ENCODE results near the gene TUBA3E. TPM values are rescaled to one million over a fixed set of nuclear protein-coding genes. Genes with fewer than 3 reads are reported as not detected.
A peak's percentile ranks its signal among the peaks of the same experiment; 100 is the strongest.
"Not testable (repeated sequence)": the region's sequence is repeated elsewhere in the genome, so short reads cannot be mapped to it uniquely, and the experiment has no call there.

TUBA3E gene
- total and polyA plus RNA-seq, 7 donors = 0.01 to 0.04 TPM; not detected in 5

DNA sequence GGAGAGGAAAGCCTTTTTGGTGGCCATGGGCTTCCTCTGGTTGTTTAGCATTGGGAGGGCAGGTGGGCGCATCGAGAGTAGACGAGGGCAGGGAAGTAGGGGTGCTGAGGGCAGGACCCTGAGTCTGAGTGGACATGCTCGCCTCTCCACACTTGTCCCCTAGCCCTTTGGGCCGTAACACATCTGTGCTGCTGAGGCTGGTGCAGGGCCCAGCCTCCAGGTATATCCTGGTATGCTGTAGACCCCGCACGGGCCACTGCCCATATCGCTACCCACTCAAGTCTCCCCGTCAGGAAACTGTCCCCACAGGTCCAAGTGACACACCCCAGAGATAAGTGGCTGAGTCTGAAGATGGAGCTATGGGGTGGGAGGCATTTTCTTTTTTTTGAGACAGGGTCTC lies 39.6 kb downstream of the TUBA3E start:
- Histone ChIP-seq H3K4me3 (no peak overlapping the region), H3K36me3 (ENCODE audit: insufficient read depth in 1 of 2, low read depth in 1 of 2) (peaks cover 0 to 51% of the 10 kb centered on the region in 2 donors), H3K4me1 (no peaks in the 10 kb centered on the region), H3K27me3 (ENCODE audit: insufficient read depth in 3 of 3, low read length in 2 of 3) (no peaks in the 10 kb centered on the region), H3K27ac (no peak overlapping the region), H3K9me3 (no peaks in the 10 kb centered on the region)
- 90 to 97% (median 96%) methylated on average over 9 of the region's 9 CpGs for WGBS, 3 donors
- ATAC-seq = no peak
- peak in 1 of 2 donors; percentile 26 for DNase-seq
- TF ChIP-seq, protein P1, sequence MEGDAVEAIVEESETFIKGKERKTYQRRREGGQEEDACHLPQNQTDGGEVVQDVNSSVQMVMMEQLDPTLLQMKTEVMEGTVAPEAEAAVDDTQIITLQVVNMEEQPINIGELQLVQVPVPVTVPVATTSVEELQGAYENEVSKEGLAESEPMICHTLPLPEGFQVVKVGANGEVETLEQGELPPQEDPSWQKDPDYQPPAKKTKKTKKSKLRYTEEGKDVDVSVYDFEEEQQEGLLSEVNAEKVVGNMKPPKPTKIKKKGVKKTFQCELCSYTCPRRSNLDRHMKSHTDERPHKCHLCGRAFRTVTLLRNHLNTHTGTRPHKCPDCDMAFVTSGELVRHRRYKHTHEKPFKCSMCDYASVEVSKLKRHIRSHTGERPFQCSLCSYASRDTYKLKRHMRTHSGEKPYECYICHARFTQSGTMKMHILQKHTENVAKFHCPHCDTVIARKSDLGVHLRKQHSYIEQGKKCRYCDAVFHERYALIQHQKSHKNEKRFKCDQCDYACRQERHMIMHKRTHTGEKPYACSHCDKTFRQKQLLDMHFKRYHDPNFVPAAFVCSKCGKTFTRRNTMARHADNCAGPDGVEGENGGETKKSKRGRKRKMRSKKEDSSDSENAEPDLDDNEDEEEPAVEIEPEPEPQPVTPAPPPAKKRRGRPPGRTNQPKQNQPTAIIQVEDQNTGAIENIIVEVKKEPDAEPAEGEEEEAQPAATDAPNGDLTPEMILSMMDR (IDR thresholded peaks at IDR 0.05) = no peak
- intact Hi-C loops (cut with DNase I) = no loop called here

DNA sequence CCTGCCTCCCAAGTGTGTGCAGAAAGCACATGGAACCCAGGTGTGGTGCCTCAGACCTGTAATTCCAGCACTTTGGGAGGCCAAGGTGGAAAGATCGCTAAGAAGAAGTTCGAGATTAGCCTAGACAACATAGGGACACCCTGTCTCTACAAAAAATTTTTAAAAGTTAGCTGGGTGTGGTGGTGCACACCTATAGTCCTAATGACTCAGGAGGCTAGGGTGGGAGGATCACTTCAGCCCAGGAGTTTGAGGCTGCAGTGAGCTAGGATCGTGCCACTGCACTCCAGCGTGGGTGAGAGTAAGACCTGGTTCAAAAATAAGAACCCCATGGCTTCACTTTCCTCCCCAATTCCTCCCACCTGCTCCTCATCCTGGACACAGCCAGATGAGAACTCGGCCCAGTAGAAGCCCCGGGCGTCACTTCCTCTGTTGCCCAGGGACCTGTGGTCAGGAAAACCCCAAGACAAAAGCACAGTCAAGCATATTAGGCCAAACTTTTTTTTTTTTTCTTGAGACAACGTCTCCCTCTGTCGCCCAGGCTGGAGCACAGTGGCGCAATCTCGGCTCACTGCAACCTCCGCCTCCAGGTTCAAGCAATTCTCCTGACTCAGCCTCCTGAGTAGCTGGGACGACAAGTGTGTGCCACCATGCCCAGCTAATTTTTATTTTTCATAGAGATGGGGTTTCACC lies 40.3 kb downstream of the TUBA3E start:
- H3K4me1 ChIP-seq; ATAC-seq; H3K27me3 ChIP-seq (ENCODE audit: insufficient read depth in 3 of 3, low read length in 2 of 3); intact Hi-C loops (cut with DNase I); H3K27ac ChIP-seq; H3K4me3 ChIP-seq; H3K9me3 ChIP-seq: not testable (repeated sequence)
- 75 to 82% (median 78%) methylated on average over 13 of the region's 13 CpGs for WGBS, 3 donors
- H3K36me3 ChIP-seq (ENCODE audit: insufficient read depth in 1 of 2, low read depth in 1 of 2) = peaks cover 0 to 52% of the 10 kb centered on the region in 2 donors
- DNase-seq = peak in 1 of 2 donors; percentile 22

DNA sequence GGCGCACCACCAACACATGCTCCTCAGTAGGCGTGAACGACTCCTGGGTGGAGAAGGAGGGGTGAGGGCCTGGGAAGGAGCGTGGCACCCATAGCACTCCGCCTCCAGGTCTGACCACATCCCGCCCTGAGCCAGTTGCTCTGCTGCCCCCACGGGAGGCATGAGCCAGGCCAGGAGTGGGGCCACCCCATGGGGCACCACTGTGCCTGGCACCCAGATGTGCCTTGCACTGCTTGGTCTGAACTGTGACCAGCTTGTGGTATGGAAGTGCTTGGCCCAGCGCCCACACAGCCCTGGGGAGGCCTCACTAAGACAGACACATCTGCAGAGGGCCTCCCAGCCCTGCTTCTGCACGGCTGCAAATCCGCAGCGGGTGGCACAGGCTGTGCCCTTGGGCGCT lies 40.9 kb downstream of the TUBA3E start:
- ATAC-seq; H3K4me3 ChIP-seq; H3K9me3 ChIP-seq; H3K27me3 ChIP-seq (ENCODE audit: insufficient read depth in 3 of 3, low read length in 2 of 3); H3K27ac ChIP-seq; intact Hi-C loops (cut with DNase I); H3K4me1 ChIP-seq: not testable (repeated sequence)
- peak in 1 of 2 donors; percentile 49 for DNase-seq
- peaks cover 0 to 52% of the 10 kb centered on the region in 2 donors for H3K36me3 ChIP-seq (ENCODE audit: insufficient read depth in 1 of 2, low read depth in 1 of 2)
- WGBS, 3 donors = 85 to 92% (median 92%) methylated on average over 9 to 11 of the region's 12 CpGs

DNA sequence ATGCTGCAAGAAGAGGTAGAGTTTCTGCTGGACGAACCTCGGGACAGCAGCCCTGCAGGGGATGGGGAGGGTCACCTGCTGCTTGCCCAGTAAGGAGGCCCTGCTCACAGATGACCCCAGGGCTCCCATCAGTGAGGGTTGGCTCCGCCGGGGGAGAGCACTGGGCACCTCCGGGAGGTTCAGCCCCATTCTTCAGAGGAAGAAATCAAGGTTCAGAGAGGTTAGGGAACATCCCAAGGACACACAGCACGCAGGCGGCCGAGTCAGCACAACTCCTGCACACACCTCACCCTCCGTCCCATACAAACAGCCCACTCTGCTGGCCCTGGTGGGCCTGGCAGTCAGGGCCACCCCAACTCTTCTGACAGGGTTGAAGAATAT lies 41.6 kb downstream of the TUBA3E start:
- no peak overlapping the region for H3K4me3 ChIP-seq
- peak in 1 of 2 donors; percentile 27 for DNase-seq
- 86 to 93% (median 88%) methylated on average over 9 of the region's 9 CpGs for WGBS, 3 donors
- no peaks in the 10 kb centered on the region for H3K9me3 ChIP-seq
- intact Hi-C loops (cut with DNase I) = no loop called here
- H3K27ac ChIP-seq = no peak overlapping the region
- peaks cover 0 to 58% of the 10 kb centered on the region in 2 donors for H3K36me3 ChIP-seq (ENCODE audit: insufficient read depth in 1 of 2, low read depth in 1 of 2)
- TF ChIP-seq, protein P1 (IDR thresholded peaks at IDR 0.05) = no peak
- no peaks in the 10 kb centered on the region for H3K4me1 ChIP-seq
- no peaks in the 10 kb centered on the region for H3K27me3 ChIP-seq (ENCODE audit: insufficient read depth in 3 of 3, low read length in 2 of 3)
- ATAC-seq = peak in 1 of 4 donors; percentile 7

DNA sequence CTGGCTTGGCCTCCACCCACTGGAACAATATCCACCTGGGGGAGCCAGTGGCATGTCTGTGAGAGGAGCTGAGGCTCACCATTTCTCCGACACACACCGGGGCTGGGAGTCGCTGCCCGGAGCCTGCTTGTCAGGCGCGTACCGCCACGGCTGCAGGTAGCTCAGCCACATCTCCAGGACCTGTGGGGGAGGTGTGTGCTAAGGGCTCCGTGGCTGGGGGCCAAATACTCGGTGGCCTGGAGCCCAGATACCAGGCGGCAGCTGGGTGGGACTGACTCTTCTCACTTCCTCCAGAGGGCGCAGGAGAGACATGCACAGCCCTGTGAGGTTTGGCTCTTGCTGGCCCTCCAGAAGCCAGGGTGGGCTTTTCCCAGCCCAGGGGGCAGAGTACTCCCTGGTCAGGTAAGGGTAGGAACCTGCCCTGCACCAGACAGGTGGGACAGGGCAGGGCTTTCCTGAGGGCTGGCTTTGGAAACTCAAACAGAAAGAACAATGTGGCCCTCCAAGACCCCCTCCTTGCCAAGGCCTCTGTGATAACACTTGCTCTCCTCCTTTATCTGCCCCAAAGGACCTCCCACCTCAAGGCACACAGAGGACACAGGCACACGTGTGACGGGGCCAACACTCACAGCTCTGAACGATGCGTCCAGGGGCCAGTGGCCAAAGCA lies 42.1 kb downstream of the TUBA3E start:
- H3K4me1 ChIP-seq; H3K4me3 ChIP-seq; intact Hi-C loops (cut with DNase I); H3K27ac ChIP-seq; H3K27me3 ChIP-seq (ENCODE audit: insufficient read depth in 3 of 3, low read length in 2 of 3); H3K9me3 ChIP-seq: not testable (repeated sequence)
- peaks cover 0 to 54% of the 10 kb centered on the region in 2 donors for H3K36me3 ChIP-seq (ENCODE audit: insufficient read depth in 1 of 2, low read depth in 1 of 2)
- WGBS, 3 donors = 61 to 66% (median 62%) methylated on average over 14 to 16 of the region's 16 CpGs
- ATAC-seq = peak; percentile 54 to 64 (median 57)
- peak in 1 of 2 donors; percentile 56 for DNase-seq
- TF ChIP-seq, protein P1 (IDR thresholded peaks at IDR 0.05) = peak; percentile 30
